ENCODE data around the gene KCNK15.

DNA sequence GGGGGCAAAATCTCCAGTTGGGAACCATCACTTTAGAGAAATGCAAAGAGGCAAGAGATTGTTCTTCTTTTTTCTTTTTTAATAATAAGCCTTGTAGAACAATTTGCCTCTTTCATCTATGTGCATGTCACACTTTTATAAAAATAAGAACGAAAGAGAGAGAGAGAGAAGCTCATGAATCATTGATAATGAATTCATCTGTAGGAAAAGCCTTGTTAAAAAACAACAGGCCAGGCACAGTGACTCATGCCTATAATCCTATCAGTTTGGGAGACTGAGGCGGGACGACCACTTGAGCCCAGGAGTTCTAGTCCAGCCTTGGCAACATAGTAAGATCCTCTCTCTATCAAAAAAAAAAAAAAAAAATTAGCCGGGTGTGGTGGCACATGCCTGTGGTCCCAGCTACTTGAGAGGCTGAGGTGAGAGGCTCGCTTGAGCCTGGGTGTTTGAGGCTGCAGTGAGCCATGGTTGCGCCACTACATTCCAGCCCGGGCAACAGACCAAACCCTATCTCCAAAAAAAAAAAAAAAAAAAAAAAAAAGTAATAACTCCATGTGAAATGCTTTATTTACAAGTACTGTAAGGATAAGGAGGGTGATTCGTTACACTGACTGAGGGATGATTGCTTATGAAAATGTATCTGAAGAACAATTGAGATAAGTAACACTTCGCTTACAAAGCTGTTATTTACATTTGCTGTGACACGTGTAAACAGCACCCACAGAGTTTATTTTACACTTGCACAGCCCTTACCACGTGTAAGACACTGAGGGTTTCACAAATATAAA lies 24.5 kb upstream of the KCNK15 start:
- TF ChIP-seq, protein P1, sequence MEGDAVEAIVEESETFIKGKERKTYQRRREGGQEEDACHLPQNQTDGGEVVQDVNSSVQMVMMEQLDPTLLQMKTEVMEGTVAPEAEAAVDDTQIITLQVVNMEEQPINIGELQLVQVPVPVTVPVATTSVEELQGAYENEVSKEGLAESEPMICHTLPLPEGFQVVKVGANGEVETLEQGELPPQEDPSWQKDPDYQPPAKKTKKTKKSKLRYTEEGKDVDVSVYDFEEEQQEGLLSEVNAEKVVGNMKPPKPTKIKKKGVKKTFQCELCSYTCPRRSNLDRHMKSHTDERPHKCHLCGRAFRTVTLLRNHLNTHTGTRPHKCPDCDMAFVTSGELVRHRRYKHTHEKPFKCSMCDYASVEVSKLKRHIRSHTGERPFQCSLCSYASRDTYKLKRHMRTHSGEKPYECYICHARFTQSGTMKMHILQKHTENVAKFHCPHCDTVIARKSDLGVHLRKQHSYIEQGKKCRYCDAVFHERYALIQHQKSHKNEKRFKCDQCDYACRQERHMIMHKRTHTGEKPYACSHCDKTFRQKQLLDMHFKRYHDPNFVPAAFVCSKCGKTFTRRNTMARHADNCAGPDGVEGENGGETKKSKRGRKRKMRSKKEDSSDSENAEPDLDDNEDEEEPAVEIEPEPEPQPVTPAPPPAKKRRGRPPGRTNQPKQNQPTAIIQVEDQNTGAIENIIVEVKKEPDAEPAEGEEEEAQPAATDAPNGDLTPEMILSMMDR (IDR thresholded peaks at IDR 0.05) = no peak
- no peak for TF ChIP-seq EP300 (IDR thresholded peaks at IDR 0.05)
- no peak for TF ChIP-seq POLR2A (IDR thresholded peaks at IDR 0.05)
